Fibroblast of the aortic adventitia (primary cell): ENCODE data around the gene IL6. TPM values are rescaled to one million over a fixed set of nuclear protein-coding genes. Genes with fewer than 3 reads are reported as not detected.
"Not testable (repeated sequence)": the region's sequence is repeated elsewhere in the genome, so short reads cannot be mapped to it uniquely, and the experiment has no call there.

ENCODE experiments used
- DNase-seq: peaks from one replicate; pipeline ENCODE4 v3.0.0-alpha.2; 2010; ENCODE audit warnings: low read depth
- H3K4me3 ChIP-seq: 2 replicates; pipeline ENCODE4 v1.5.1; 2011; ENCODE audit warnings: low read depth, mild to moderate bottlenecking, control low read depth, low read length, moderate library complexity
- CTCF ChIP-seq: IDR thresholded peaks from 2 replicates; pipeline ENCODE4 v1.5.1; 2011; ENCODE audit warnings: mild to moderate bottlenecking, low read length, control low read depth, inconsistent platforms; ENCODE audit not compliant: insufficient read depth
- total RNA-seq: library from RNA; depleted of rRNA; stranded (reverse); fragments of >200 nt; gene quantifications from 2 replicates; pipeline ENCODE4 v1.2.3, GENCODE V29; 2012; ENCODE audit warnings: low replicate concordance

Gene IL6
- total RNA-seq, 1 donor, result 10.2 TPM

DNA sequence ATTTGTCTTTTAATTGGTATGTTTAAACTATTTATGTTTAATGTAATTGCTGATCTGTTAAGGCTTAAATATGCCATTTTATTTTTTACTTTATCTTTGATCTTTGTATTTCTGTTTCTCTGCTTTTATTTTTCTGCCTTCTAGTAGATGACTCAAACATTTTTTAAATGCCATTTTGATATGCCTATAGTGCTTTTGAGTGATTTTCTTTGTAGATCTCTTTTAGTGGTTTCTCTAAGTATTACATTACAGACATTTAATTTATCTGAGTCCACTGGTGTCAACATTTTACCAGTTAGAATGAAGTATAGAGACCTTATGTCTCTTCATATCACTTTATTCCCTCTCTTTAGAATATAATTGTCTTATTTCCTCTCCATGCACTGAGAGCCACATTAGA lies 32.7 kb downstream of the IL6 start:
- peak; percentile 12 for DNase-seq
- no peak for TF ChIP-seq CTCF
- no peak overlapping the region for H3K4me3 ChIP-seq

- no peak for TF ChIP-seq CTCF
- DNase-seq, result no peak
These were observed 35.9 kb downstream of the IL6 start for GRCh38 chr7:22762866-22763265.

GRCh38 chr7:22765609-22766008 lies 38.6 kb downstream of the IL6 start:
- no peak for DNase-seq
- H3K4me3 ChIP-seq, result no peak overlapping the region
- no peak for TF ChIP-seq CTCF

More at GRCh38 chr7:22762866-22763265, 35.9 kb downstream of the IL6 start:
- no peak overlapping the region for H3K4me3 ChIP-seq

DNA sequence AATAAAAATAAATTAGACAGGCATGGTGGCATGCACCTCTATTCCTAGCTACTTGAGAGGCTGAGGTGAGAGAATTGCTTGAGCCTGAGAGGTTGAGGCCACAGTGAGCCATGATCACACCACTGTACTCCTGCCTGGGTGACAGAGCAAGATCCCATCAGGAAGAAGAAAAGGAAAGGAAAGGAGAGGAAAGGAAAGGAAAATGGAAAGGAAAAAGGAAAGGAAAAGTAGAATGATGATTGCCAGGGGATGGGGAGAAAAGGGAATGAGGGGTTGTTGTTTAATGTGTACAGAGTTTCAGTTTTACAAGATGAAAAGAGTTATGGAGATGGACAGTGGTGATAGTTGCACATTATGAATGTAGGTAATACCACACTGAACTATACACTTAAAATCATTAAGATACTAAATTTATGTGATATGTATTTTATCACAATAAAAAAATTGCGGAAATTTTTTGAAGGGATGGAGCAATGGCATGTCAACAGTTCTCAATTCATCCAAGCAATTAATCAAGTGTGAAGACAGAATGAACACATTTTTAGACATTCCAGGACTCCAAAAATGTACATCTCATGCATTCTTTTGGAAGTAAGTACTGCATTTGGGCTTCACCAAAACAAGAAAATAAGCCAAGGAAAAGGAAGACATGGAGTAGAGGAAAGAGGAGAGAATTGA lies 44.3 kb downstream of the IL6 start:
- no peak overlapping the region for H3K4me3 ChIP-seq
- DNase-seq, result no peak
- no peak for TF ChIP-seq CTCF

DNA sequence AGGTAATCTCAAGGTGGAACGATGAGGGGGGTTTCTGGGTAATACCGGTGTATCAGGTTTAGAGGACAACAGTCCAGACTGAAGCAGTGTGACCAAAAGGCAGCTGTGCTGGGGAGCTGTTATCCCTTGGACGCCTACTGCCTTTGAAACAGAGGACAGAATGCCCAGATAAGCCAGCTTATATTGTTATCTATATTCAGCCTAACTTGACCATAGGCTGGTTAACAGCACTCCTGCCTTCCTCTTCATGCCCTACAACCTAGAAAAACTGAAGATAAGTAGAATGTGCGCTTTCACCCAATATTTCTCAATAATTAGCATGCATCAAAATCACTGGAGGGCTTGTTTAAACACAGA lies 44.9 kb downstream of the IL6 start:
- DNase-seq, result no peak
- H3K4me3 ChIP-seq, result no peak overlapping the region
- TF ChIP-seq CTCF, result no peak

- no peak for TF ChIP-seq CTCF
- DNase-seq, result no peak
These were observed 45.9 kb downstream of the IL6 start for GRCh38 chr7:22772885-22773284.

DNA sequence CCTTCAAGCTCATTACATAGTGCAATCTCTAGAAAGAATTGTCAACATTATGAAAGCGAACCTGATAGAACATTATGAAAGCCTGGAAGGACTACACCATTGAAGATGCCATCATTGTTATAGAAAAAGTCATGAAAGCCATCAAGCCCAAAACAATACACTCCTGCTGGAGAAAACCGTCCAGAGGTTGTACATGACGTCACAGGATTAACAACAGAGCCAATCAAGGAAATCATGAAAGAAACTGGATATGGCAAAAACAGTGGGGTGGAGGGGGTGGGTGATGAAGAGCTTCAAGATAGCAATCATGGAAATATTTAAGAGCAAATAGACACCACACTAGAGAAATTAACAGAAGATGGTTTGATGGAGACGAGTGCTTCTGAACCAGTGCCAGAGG lies 50.0 kb downstream of the IL6 start:
- no peak for TF ChIP-seq CTCF
- no peak overlapping the region for H3K4me3 ChIP-seq
- no peak for DNase-seq

More at GRCh38 chr7:22772885-22773284, 45.9 kb downstream of the IL6 start:
- H3K4me3 ChIP-seq, result no peak overlapping the region

- not testable (repeated sequence) for DNase-seq, H3K4me3 ChIP-seq
These were observed 52.8 kb downstream of the IL6 start for GRCh38 chr7:22779730-22780323.
